ENCODE results near the gene QDPR.

The QDPR gene

GRCh38 chr4:17437396-17437795 lies 74.5 kb downstream of the QDPR start:
- no peak for DNase-seq (ENCODE audit: low read depth)
- TF ChIP-seq, protein P1, sequence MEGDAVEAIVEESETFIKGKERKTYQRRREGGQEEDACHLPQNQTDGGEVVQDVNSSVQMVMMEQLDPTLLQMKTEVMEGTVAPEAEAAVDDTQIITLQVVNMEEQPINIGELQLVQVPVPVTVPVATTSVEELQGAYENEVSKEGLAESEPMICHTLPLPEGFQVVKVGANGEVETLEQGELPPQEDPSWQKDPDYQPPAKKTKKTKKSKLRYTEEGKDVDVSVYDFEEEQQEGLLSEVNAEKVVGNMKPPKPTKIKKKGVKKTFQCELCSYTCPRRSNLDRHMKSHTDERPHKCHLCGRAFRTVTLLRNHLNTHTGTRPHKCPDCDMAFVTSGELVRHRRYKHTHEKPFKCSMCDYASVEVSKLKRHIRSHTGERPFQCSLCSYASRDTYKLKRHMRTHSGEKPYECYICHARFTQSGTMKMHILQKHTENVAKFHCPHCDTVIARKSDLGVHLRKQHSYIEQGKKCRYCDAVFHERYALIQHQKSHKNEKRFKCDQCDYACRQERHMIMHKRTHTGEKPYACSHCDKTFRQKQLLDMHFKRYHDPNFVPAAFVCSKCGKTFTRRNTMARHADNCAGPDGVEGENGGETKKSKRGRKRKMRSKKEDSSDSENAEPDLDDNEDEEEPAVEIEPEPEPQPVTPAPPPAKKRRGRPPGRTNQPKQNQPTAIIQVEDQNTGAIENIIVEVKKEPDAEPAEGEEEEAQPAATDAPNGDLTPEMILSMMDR (IDR thresholded peaks at IDR 0.05; ENCODE audit: insufficient read depth, low read depth, low read length, missing control alignments), result no peak
- no peak overlapping the region for H3K4me3 ChIP-seq (ENCODE audit: low read length)

GRCh38 chr4:17436750-17437090 lies 75.2 kb downstream of the QDPR start:
- DNase-seq (ENCODE audit: low read depth), result no peak
- TF ChIP-seq, protein P1 (IDR thresholded peaks at IDR 0.05; ENCODE audit: insufficient read depth, low read depth, low read length, missing control alignments), result no peak
- no peak overlapping the region for H3K4me3 ChIP-seq (ENCODE audit: low read length)

Data from epithelial cell of esophagus (primary cell).